ENCODE data around the gene LEF1.

DNA sequence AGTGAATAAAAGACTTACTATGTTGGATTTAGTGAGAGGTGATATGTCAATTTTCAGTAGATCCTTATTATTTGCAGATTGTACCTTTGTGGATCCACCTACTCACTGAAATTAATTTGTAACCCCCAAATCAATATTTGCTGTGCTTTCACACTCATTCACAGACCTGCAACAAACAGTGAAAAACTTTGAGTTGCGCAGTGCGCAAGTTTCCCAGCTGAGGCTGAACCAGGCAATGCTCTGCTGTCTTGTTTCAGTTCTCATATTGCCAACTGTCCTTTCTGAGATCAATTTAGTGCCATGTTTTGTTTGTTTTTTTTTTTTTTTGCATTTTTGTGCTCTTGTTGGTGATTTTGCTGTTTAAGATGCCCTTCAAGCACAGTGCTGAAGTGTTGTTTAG, 40.8 kb upstream of the LEF1 start:
- TF ChIP-seq, protein P1, sequence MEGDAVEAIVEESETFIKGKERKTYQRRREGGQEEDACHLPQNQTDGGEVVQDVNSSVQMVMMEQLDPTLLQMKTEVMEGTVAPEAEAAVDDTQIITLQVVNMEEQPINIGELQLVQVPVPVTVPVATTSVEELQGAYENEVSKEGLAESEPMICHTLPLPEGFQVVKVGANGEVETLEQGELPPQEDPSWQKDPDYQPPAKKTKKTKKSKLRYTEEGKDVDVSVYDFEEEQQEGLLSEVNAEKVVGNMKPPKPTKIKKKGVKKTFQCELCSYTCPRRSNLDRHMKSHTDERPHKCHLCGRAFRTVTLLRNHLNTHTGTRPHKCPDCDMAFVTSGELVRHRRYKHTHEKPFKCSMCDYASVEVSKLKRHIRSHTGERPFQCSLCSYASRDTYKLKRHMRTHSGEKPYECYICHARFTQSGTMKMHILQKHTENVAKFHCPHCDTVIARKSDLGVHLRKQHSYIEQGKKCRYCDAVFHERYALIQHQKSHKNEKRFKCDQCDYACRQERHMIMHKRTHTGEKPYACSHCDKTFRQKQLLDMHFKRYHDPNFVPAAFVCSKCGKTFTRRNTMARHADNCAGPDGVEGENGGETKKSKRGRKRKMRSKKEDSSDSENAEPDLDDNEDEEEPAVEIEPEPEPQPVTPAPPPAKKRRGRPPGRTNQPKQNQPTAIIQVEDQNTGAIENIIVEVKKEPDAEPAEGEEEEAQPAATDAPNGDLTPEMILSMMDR (IDR thresholded peaks at IDR 0.05): no peak
- no peak for TF ChIP-seq ZFX (IDR thresholded peaks at IDR 0.05; ENCODE audit: borderline replicate concordance)

Data from 22Rv1 (cell line).